Astrocyte (in vitro differentiated cells and primary cell): ENCODE data around the gene ILRUN.

ENCODE experiments used
- EZH2 ChIP-seq: IDR thresholded peaks from 2 replicates; pipeline ENCODE4 v1.6.1; 2012; ENCODE audit warnings: mild to moderate bottlenecking, low read length, inconsistent platforms; ENCODE audit not compliant: insufficient read depth
- TF ChIP-seq, protein P1 (sequence below): IDR thresholded peaks from 2 replicates; pipeline ENCODE4 v1.5.1; 2011; ENCODE audit warnings: low read depth, mild to moderate bottlenecking, inconsistent platforms, low read length, moderate library complexity; ENCODE audit not compliant: insufficient read depth

DNA sequence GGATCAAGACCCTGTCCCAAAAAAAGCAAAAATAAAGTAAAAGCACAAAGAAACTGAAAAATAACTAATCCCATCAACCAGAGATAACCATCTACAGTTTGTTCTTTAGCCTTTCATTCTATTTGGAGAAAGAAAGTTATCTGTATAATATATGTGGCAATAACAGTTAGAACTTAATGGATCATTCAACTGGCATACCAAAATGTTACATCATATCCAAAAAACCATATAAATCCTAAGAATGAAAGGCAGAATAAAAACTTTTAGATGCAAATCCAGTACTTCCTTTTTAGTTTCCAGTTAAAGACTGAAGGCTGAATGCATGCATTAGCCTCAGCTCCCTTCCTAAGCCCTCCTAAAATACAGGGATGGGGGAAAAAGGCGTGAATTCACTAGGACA lies 25.2 kb downstream of the ILRUN start:
- TF ChIP-seq, protein P1, sequence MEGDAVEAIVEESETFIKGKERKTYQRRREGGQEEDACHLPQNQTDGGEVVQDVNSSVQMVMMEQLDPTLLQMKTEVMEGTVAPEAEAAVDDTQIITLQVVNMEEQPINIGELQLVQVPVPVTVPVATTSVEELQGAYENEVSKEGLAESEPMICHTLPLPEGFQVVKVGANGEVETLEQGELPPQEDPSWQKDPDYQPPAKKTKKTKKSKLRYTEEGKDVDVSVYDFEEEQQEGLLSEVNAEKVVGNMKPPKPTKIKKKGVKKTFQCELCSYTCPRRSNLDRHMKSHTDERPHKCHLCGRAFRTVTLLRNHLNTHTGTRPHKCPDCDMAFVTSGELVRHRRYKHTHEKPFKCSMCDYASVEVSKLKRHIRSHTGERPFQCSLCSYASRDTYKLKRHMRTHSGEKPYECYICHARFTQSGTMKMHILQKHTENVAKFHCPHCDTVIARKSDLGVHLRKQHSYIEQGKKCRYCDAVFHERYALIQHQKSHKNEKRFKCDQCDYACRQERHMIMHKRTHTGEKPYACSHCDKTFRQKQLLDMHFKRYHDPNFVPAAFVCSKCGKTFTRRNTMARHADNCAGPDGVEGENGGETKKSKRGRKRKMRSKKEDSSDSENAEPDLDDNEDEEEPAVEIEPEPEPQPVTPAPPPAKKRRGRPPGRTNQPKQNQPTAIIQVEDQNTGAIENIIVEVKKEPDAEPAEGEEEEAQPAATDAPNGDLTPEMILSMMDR, result no peak
- TF ChIP-seq EZH2, result no peak
